Stimulated activated effector memory CD8-positive, alpha-beta T cell treated with anti-CD3 and anti-CD28 coated beads, Interleukin-12 subunit alpha, Interleukin-12 subunit beta, amount 100 ng/mL, for 72 hours (primary cell): ENCODE measurements around the gene FOXO3.
"Not testable (repeated sequence)": the region's sequence is repeated elsewhere in the genome, so short reads cannot be mapped to it uniquely, and the experiment has no call there.

Source experiments
- ATAC-seq: fragments of 150-1000 bp; cut with Tn5 transposase; 2 replicates; pipeline ENCODE4 v1.10.0; 2021
- DNase-seq, 2 donors: peaks; one replicate each; pipeline ENCODE4 v3.0.0; 2021 to 2022; ENCODE audit warnings: low spot score in 2 of 2
- H3K27ac Mint-ChIP-seq: one replicate; pipeline ENCODE4 v1.8.0; 2022; ENCODE audit warnings: mild to moderate bottlenecking, mixed read lengths
- H3K36me3 Mint-ChIP-seq: one replicate; pipeline ENCODE4 v1.8.0; 2022; ENCODE audit warnings: mild to moderate bottlenecking, mixed read lengths
- H3K4me1 Mint-ChIP-seq: one replicate; pipeline ENCODE4 v1.8.0; 2022; ENCODE audit warnings: mixed read lengths
- H3K4me3 Mint-ChIP-seq: one replicate; pipeline ENCODE4 v1.8.0; 2022; ENCODE audit warnings: mild to moderate bottlenecking, mixed read lengths
- H3K9me3 Mint-ChIP-seq: one replicate; pipeline ENCODE4 v1.8.0; 2022; ENCODE audit warnings: mixed read lengths

Gene FOXO3

GRCh38 chr6:108560463-108561308, at the start of gene FOXO3:
FOXO3 (plus strand) TSS chr6:108560917; CDS start chr6:108561209, 292 bp downstream.
- H3K36me3 Mint-ChIP-seq, result peaks cover 44% of the 10 kb centered on the region
- H3K9me3 Mint-ChIP-seq, result no peaks in the 10 kb centered on the region
- peaks cover 39% of the 10 kb centered on the region for H3K4me1 Mint-ChIP-seq
- peak; percentile 63 to 84 for DNase-seq
- ATAC-seq, result peak; percentile 27
- H3K4me3 Mint-ChIP-seq, result peak within 1 kb of the TSS; percentile 79
- peak within 1 kb of the TSS; percentile 94 for H3K27ac Mint-ChIP-seq

GRCh38 chr6:108518714-108519576, 41.8 kb upstream of the FOXO3 start:
- Mint-ChIP-seq H3K9me3 (no peaks in the 10 kb centered on the region), H3K4me1 (no peaks in the 10 kb centered on the region), H3K4me3 (no peak overlapping the region), H3K27ac (no peak overlapping the region), H3K36me3 (no peaks in the 10 kb centered on the region)
- ATAC-seq (no peak), DNase-seq (no peak)

- H3K4me3 Mint-ChIP-seq, result no peak overlapping the region
- no peak overlapping the region for H3K27ac Mint-ChIP-seq
- ATAC-seq (no peak), DNase-seq (no peak)
- H3K9me3 Mint-ChIP-seq, result no peaks in the 10 kb centered on the region
- no peaks in the 10 kb centered on the region for H3K4me1 Mint-ChIP-seq
- no peaks in the 10 kb centered on the region for H3K36me3 Mint-ChIP-seq
Measured at GRCh38 chr6:108521616-108522107, 39.1 kb upstream of the FOXO3 start.

- no peak for ATAC-seq
- H3K27ac Mint-ChIP-seq, result no peak overlapping the region
Measured at GRCh38 chr6:108523697-108524096, 37.0 kb upstream of the FOXO3 start.

GRCh38 chr6:108524528-108525248, 36.0 kb upstream of the FOXO3 start:
- no peak overlapping the region for H3K4me3 Mint-ChIP-seq
- ATAC-seq (no peak), DNase-seq (no peak)
- no peak overlapping the region for H3K27ac Mint-ChIP-seq
- no peaks in the 10 kb centered on the region for H3K4me1 Mint-ChIP-seq
- H3K36me3 Mint-ChIP-seq, result no peaks in the 10 kb centered on the region
- H3K9me3 Mint-ChIP-seq, result no peaks in the 10 kb centered on the region

More at GRCh38 chr6:108523697-108524096, 37.0 kb upstream of the FOXO3 start:
- no peak for DNase-seq
- Mint-ChIP-seq H3K4me3 (no peak overlapping the region), H3K4me1 (no peaks in the 10 kb centered on the region), H3K9me3 (no peaks in the 10 kb centered on the region), H3K36me3 (no peaks in the 10 kb centered on the region)

GRCh38 chr6:108526739-108527174, 34.0 kb upstream of the FOXO3 start:
- Mint-ChIP-seq H3K36me3 (no peaks in the 10 kb centered on the region), H3K4me3 (no peak overlapping the region), H3K9me3 (no peaks in the 10 kb centered on the region), H3K4me1 (no peaks in the 10 kb centered on the region), H3K27ac (no peak overlapping the region)
- DNase-seq (no peak), ATAC-seq (no peak)

- DNase-seq, result no peak
- no peak for ATAC-seq
- H3K4me3 Mint-ChIP-seq, result no peak overlapping the region
- H3K9me3 Mint-ChIP-seq, result no peaks in the 10 kb centered on the region
- no peaks in the 10 kb centered on the region for H3K4me1 Mint-ChIP-seq
- no peaks in the 10 kb centered on the region for H3K36me3 Mint-ChIP-seq
- H3K27ac Mint-ChIP-seq, result no peak overlapping the region
Measured at GRCh38 chr6:108528878-108529277, 31.8 kb upstream of the FOXO3 start.

- ATAC-seq (no peak), DNase-seq (no peak)
- Mint-ChIP-seq H3K9me3 (no peaks in the 10 kb centered on the region), H3K4me1 (no peaks in the 10 kb centered on the region), H3K36me3 (no peaks in the 10 kb centered on the region), H3K4me3 (no peak overlapping the region), H3K27ac (no peak overlapping the region)
Measured at GRCh38 chr6:108531332-108531731, 29.4 kb upstream of the FOXO3 start.

- Mint-ChIP-seq H3K4me1 (no peaks in the 10 kb centered on the region), H3K4me3 (no peak overlapping the region), H3K27ac (no peak overlapping the region), H3K9me3 (no peaks in the 10 kb centered on the region), H3K36me3 (no peaks in the 10 kb centered on the region)
- ATAC-seq (no peak), DNase-seq (no peak)
Measured at GRCh38 chr6:108535114-108535742, 25.5 kb upstream of the FOXO3 start.

GRCh38 chr6:108535920-108536535, 24.7 kb upstream of the FOXO3 start:
- H3K9me3 Mint-ChIP-seq, H3K4me1 Mint-ChIP-seq, H3K4me3 Mint-ChIP-seq, DNase-seq, ATAC-seq, H3K27ac Mint-ChIP-seq, H3K36me3 Mint-ChIP-seq: not testable (repeated sequence)

GRCh38 chr6:108541843-108542759, 18.6 kb upstream of the FOXO3 start:
- H3K36me3 Mint-ChIP-seq, result no peaks in the 10 kb centered on the region
- peak overlapping the region; percentile 38 for H3K27ac Mint-ChIP-seq
- H3K4me3 Mint-ChIP-seq, result peak overlapping the region; percentile 51
- peaks cover 32% of the 10 kb centered on the region for H3K4me1 Mint-ChIP-seq
- no peaks in the 10 kb centered on the region for H3K9me3 Mint-ChIP-seq
- ATAC-seq (peak; percentile 79), DNase-seq (peak in 1 of 2 donors; percentile 70)

- DNase-seq (no peak), ATAC-seq (no peak)
- H3K27ac Mint-ChIP-seq, result no peak overlapping the region
- H3K4me3 Mint-ChIP-seq, result no peak overlapping the region
- no peaks in the 10 kb centered on the region for H3K9me3 Mint-ChIP-seq
- H3K36me3 Mint-ChIP-seq, result no peaks in the 10 kb centered on the region
- H3K4me1 Mint-ChIP-seq, result peaks cover 34% of the 10 kb centered on the region
Measured at GRCh38 chr6:108543175-108543940, 17.4 kb upstream of the FOXO3 start.

- Mint-ChIP-seq H3K4me1 (peaks cover 34% of the 10 kb centered on the region), H3K4me3 (no peak overlapping the region), H3K36me3 (no peaks in the 10 kb centered on the region), H3K27ac (no peak overlapping the region), H3K9me3 (no peaks in the 10 kb centered on the region)
- no peak for DNase-seq
- ATAC-seq, result no peak
Measured at GRCh38 chr6:108544606-108545005, 16.1 kb upstream of the FOXO3 start.
